HCT116 (cell line): Measurements from ENCODE around the gene MAN2C1. TPM values are rescaled to one million over a fixed set of nuclear protein-coding genes. Genes with fewer than 3 reads are reported as not detected.
"Not testable (repeated sequence)": the region's sequence is repeated elsewhere in the genome, so short reads cannot be mapped to it uniquely, and the experiment has no call there.

Experiments
- ATAC-seq: fragments of 200-7000 bp; cut with Tn5 transposase; 2 replicates; pipeline ENCODE4 v1.9.1; 2020; ENCODE audit warnings: mild to moderate bottlenecking, moderate library complexity
- BruUV-seq: library from RNA; stranded (reverse); fragments of 400-500 nt; replicated peaks from 2 replicates; lab custom pipeline; 2021; lab: Mats Ljungman, UMichigan
- CTCF ChIA-PET: fragments of 300-600 bp; sonication (Branson Sonifier 250); formaldehyde crosslinking; loops from one replicate; lab custom pipeline; 2021; ENCODE audit warnings: antibody characterized with exemption; lab: Charles Lee
- POLR2A ChIA-PET: fragments of 300-600, 350-600 bp; sonication (Branson Sonifier 250); formaldehyde crosslinking; loops from one replicate; lab custom pipeline; 2021; ENCODE audit warnings: antibody characterized with exemption; lab: Charles Lee
- RAD21 ChIA-PET, 2 experiments: fragments of 300-600 bp; sonication (Branson Sonifier 250); formaldehyde crosslinking; loops; one replicate each; lab custom pipeline; 2023; ENCODE audit warnings: low total read pairs in 2 of 2; ENCODE audit not compliant: uncharacterized antibody in 2 of 2, unreplicated experiment in 2 of 2, low non-redundant PET in 1 of 2; lab: Charles Lee
- DNase-seq: peaks from one replicate; pipeline ENCODE4 v3.0.0-alpha.2; 2010; ENCODE audit warnings: low read depth, low spot score
- H2AFZ ChIP-seq: fragments of 200-600 bp; shearing (Covaris generic), sonication (generic); 2 replicates; pipeline ENCODE4 v1.6.1; 2017; ENCODE audit warnings: low read depth, mixed run types, mixed read lengths, antibody characterized with exemption, low read length; ENCODE audit not compliant: poor library complexity, severe bottlenecking
- H3K27ac ChIP-seq: 2 replicates; pipeline ENCODE4 v1.5.1; 2012; ENCODE audit warnings: low read depth, low read length
- H3K27me3 ChIP-seq: fragments of 200-600 bp; sonication (generic); 2 replicates; pipeline ENCODE4 v1.6.1; 2016; ENCODE audit warnings: mixed run types, low read length, mixed read lengths; ENCODE audit not compliant: insufficient read depth
- H3K36me3 ChIP-seq, 2 experiments: fragments of 200-500 bp in 1 of 2; fragments of 200-600 bp in 1 of 2; sonication (Bioruptor generic) in 1 of 2; sonication (generic) in 1 of 2; 2 replicates each; pipeline versions ENCODE4 v1.5.1 to v1.6.1; 2014 to 2016; ENCODE audit warnings: low read length in 2 of 2, inconsistent platforms in 1 of 2, mixed read lengths in 1 of 2, mixed run types in 1 of 2; ENCODE audit not compliant: insufficient read depth in 2 of 2, control insufficient read depth in 1 of 2
- H3K4me1 ChIP-seq, 2 experiments: fragments of 200-600 bp in 1 of 2; sonication (generic) in 1 of 2; 2 replicates each; pipeline versions ENCODE4 v1.5.1 to v1.6.1; 2012 to 2017; ENCODE audit warnings: low read length in 2 of 2, inconsistent platforms in 1 of 2, mild to moderate bottlenecking in 1 of 2, mixed read lengths in 1 of 2, mixed run types in 1 of 2, moderate library complexity in 1 of 2; ENCODE audit not compliant: insufficient read depth in 2 of 2, control insufficient read depth in 1 of 2
- H3K4me2 ChIP-seq: fragments of 200-600 bp; sonication (generic); 2 replicates; pipeline ENCODE4 v1.6.1; 2017; ENCODE audit warnings: mixed run types, low read length, mixed read lengths
- H3K4me3 ChIP-seq, 2 experiments: fragments of 200-600 bp in 1 of 2; sonication (generic) in 1 of 2; replicated peaks in 1 of 2; 2 replicates each; pipeline ENCODE4 v1.5.1; 2011 to 2016; ENCODE audit warnings: low read length in 2 of 2, control low read depth in 1 of 2, low read depth in 1 of 2, mild to moderate bottlenecking in 1 of 2, mixed read lengths in 1 of 2, mixed run types in 1 of 2
- H3K79me2 ChIP-seq: fragments of 200-600 bp; sonication (generic); 2 replicates; pipeline ENCODE4 v1.6.1; 2017; ENCODE audit warnings: mild to moderate bottlenecking, mixed run types, low read length, moderate library complexity, mixed read lengths; ENCODE audit not compliant: insufficient read depth
- H3K9ac ChIP-seq: fragments of 200-600 bp; sonication (generic); 2 replicates; pipeline ENCODE4 v1.6.1; 2016; ENCODE audit warnings: low read length, mixed read lengths
- H3K9me2 ChIP-seq: fragments of 200-600 bp; sonication (generic), shearing (Covaris generic); 2 replicates; pipeline ENCODE4 v1.6.1; 2017; ENCODE audit warnings: mixed run types, mild to moderate bottlenecking, moderate library complexity; ENCODE audit not compliant: insufficient read depth
- H3K9me3 ChIP-seq, 2 experiments: fragments of 200-500 bp in 1 of 2; fragments of 200-600 bp in 1 of 2; sonication (Bioruptor generic) in 1 of 2; sonication (generic) in 1 of 2; 2 replicates each; pipeline ENCODE4 v1.6.1; 2014 to 2017; ENCODE audit warnings: low read length in 2 of 2, mixed read lengths in 2 of 2, inconsistent platforms in 1 of 2, low read depth in 1 of 2, mild to moderate bottlenecking in 1 of 2, mixed run types in 1 of 2, moderate library complexity in 1 of 2; ENCODE audit not compliant: control insufficient read depth in 1 of 2, insufficient read depth in 1 of 2
- H4K20me1 ChIP-seq: fragments of 200-600 bp; sonication (generic), shearing (Covaris generic); 2 replicates; pipeline ENCODE4 v1.6.1; 2017; ENCODE audit warnings: mixed run types, mild to moderate bottlenecking, moderate library complexity; ENCODE audit not compliant: insufficient read depth
- CTCF ChIP-seq, 3 experiments: fragments of 200-600 bp in 1 of 3; sonication (generic) in 1 of 3; IDR thresholded peaks in 2 of 3; conservative IDR thresholded peaks in 1 of 3; 2 replicates each; pipeline ENCODE4 v1.5.1; 2012 to 2017; ENCODE audit warnings: low read depth in 2 of 3, low read length in 2 of 3, antibody characterized with exemption in 1 of 3, borderline replicate concordance in 1 of 3, control low read depth in 1 of 3, mild to moderate bottlenecking in 1 of 3, mixed read lengths in 1 of 3, mixed run types in 1 of 3, moderate library complexity in 1 of 3; ENCODE audit not compliant: insufficient read depth in 1 of 3
- intact Hi-C: fragments of 100-400 bp; cut with micrococcal nuclease; formaldehyde crosslinking; loops from 2 replicates; pipeline ENCODE4 v1.10.0; 2022
- total RNA-seq: library from RNA; stranded (reverse); gene quantifications from one replicate; pipeline ENCODE4 v1.2.1, GENCODE V29; 2021; ENCODE audit not compliant: unreplicated experiment
- TF ChIP-seq, protein P1 (sequence below): IDR thresholded peaks from 2 replicates; pipeline ENCODE4 v1.6.1; 2012

Gene MAN2C1
- total RNA-seq, 1 experiment from 2014 or later, result 118 TPM

- H3K4me1 ChIP-seq, H3K4me2 ChIP-seq, H3K9me3 ChIP-seq, CTCF ChIA-PET, ATAC-seq, intact Hi-C loops, DNase-seq, H3K79me2 ChIP-seq, H4K20me1 ChIP-seq, H3K9ac ChIP-seq, H3K9me2 ChIP-seq, BruUV-seq, H3K27ac ChIP-seq, H2AFZ ChIP-seq, H3K4me3 ChIP-seq, POLR2A ChIA-PET, RAD21 ChIA-PET, H3K27me3 ChIP-seq: not testable (repeated sequence)
- H3K36me3 ChIP-seq, result peaks cover 55 to 60% of the 10 kb centered on the region in 2 experiments
Measured at GRCh38 chr15:75383986-75384385, 15.6 kb upstream of the MAN2C1 start.

DNA sequence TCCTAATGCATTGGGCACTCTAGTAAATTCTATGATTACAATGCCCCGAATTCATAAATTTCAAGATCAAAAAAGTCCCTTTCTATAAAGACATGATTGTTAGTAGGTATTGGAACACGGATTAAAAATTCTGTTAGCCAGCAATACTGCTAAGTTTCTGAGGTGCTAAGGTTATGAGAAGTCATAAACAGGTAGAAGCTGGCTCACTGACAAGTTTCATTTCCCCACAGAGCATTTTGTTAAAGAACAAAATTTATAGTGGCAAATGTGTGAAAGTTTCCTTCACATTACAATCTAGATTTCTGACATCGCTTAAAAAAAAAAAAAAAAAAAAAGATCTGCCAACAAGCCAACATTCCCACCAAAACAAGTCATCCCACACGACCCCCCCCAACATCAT lies 12.4 kb upstream of the MAN2C1 start:
- ChIA-PET CTCF (no interaction called here), RAD21 (no interaction called here), POLR2A (no interaction called here)
- no peak overlapping the region for H3K4me3 ChIP-seq
- ATAC-seq (no peak), DNase-seq (no peak)
- H3K27me3 ChIP-seq, result no peaks in the 10 kb centered on the region
- no peak overlapping the region for H2AFZ ChIP-seq
- TF ChIP-seq CTCF (IDR thresholded peaks at IDR 0.05 in 2 of 3, conservative IDR thresholded peaks at IDR 0.05 in 1 of 3; ENCODE audit: borderline replicate concordance in 1 of 3, insufficient read depth in 1 of 3, low read depth in 2 of 3, low read length in 2 of 3), result no peak
- TF ChIP-seq, protein P1, sequence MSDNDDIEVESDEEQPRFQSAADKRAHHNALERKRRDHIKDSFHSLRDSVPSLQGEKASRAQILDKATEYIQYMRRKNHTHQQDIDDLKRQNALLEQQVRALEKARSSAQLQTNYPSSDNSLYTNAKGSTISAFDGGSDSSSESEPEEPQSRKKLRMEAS, result no peak
- H3K4me1 ChIP-seq, result no peaks in the 10 kb centered on the region
- no peaks in the 10 kb centered on the region for H3K9me3 ChIP-seq
- no peaks in the 10 kb centered on the region for H3K79me2 ChIP-seq
- peaks cover 33 to 50% of the 10 kb centered on the region in 2 experiments for H3K36me3 ChIP-seq
- BruUV-seq, result no TSS peak
- no peaks in the 10 kb centered on the region for H4K20me1 ChIP-seq
- no peak overlapping the region for H3K27ac ChIP-seq
- H3K9me2 ChIP-seq, result no peaks in the 10 kb centered on the region
- intact Hi-C loops, result no loop called here
- no peak overlapping the region for H3K4me2 ChIP-seq
- H3K9ac ChIP-seq, result no peak overlapping the region
